LNCaP clone FGC (cell line): ENCODE data around the gene MTCL1.

Source experiments
- DNase-seq: peaks from one replicate; pipeline ENCODE4 v3.0.0-alpha.2; 2011; ENCODE audit warnings: low read depth
- H3K4me3 ChIP-seq: 2 replicates; pipeline ENCODE4 v1.5.1; 2011; ENCODE audit warnings: mild to moderate bottlenecking, low read depth, low read length, control low read depth
- CTCF ChIP-seq: IDR thresholded peaks from 2 replicates; pipeline ENCODE4 v1.5.1; 2012; ENCODE audit warnings: mild to moderate bottlenecking; ENCODE audit not compliant: control insufficient read depth, insufficient read depth; ENCODE audit errors: extremely low read depth

Gene MTCL1

DNA sequence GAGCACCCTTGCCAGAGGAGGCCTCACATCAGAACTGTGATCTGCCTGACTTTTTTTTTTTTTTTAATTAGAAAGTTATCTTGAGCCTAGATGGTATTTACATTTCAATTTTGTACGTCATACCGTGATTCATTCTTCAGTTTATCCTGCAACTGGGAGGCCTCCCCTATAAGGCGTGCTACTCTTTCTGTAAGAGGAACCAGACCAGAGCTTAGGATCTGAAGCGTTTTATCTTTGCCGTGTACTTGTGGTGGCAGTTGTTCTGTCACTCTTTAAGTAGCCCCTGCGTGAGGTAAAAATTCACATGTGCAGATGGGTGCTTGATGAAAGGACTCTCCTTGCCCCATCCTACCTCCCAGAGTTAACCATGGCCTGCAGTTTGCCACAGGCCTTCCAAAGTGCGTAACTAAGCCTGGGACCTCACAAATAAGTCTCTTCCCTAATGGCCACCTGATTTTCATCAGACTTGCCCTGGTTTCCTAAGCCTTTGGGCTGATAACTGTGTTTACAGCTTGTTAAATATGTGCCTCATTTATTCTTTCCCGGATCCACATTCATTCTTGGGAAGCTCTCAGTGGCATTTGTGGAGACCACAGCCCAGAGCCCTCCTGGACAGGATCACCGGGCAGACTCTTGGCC is 96.0 kb downstream of the MTCL1 start:
- TF ChIP-seq CTCF: no peak
- no peak overlapping the region for H3K4me3 ChIP-seq
- DNase-seq: no peak

- H3K4me3 ChIP-seq: no peak overlapping the region
- no peak for DNase-seq
- TF ChIP-seq CTCF: no peak
These were observed 96.8 kb downstream of the MTCL1 start for GRCh38 chr18:8802017-8802672.

GRCh38 chr18:8803063-8803795 is 97.9 kb downstream of the MTCL1 start:
- H3K4me3 ChIP-seq: no peak overlapping the region
- no peak for TF ChIP-seq CTCF
- DNase-seq: no peak

GRCh38 chr18:8803957-8804356 is 98.6 kb downstream of the MTCL1 start:
- DNase-seq: no peak
- no peak overlapping the region for H3K4me3 ChIP-seq
- TF ChIP-seq CTCF: no peak

- TF ChIP-seq CTCF: no peak
- H3K4me3 ChIP-seq: no peak overlapping the region
- DNase-seq: no peak
These were observed 100.2 kb downstream of the MTCL1 start for GRCh38 chr18:8805552-8805951.

- no peak for DNase-seq
- TF ChIP-seq CTCF: no peak
- no peak overlapping the region for H3K4me3 ChIP-seq
These were observed 100.9 kb downstream of the MTCL1 start for GRCh38 chr18:8806100-8806797.
